Transverse colon (tissue), 4 donors: ENCODE measurements around the gene MAL. TPM values are rescaled to one million over a fixed set of nuclear protein-coding genes. Genes with fewer than 3 reads are reported as not detected.

Experiments used
- DNase-seq: peaks from one replicate; pipeline ENCODE4 v3.0.0-alpha.2; 2019
- H3K27ac ChIP-seq, 4 donors: fragments of 200-600 bp; sonication (generic); 2 replicates each; pipeline ENCODE4 v1.5.1; 2016 to 2018; ENCODE audit warnings: inconsistent platforms in 4 of 4
- H3K27me3 ChIP-seq: fragments of 200-600 bp; sonication (generic); 2 replicates; pipeline ENCODE4 v1.5.1; 2017; ENCODE audit warnings: inconsistent platforms
- H3K36me3 ChIP-seq, 4 donors: fragments of 200-600 bp; sonication (generic); 2 replicates each; pipeline ENCODE4 v1.5.1; 2017 to 2019; ENCODE audit warnings: inconsistent platforms in 4 of 4
- H3K4me1 ChIP-seq, 4 donors: fragments of 200-600 bp; sonication (generic); 2 replicates each; pipeline ENCODE4 v1.5.1; 2017 to 2020; ENCODE audit warnings: inconsistent platforms in 4 of 4
- H3K4me3 ChIP-seq, 4 donors: fragments of 200-600 bp; sonication (generic); 1 replicate in 1 of 4; 2 replicates in 3 of 4; pipeline versions ENCODE4 v1.5.1 to v1.6.1; 2017 to 2019; ENCODE audit warnings: inconsistent platforms in 4 of 4
- H3K9me3 ChIP-seq, 2 donors: fragments of 200-600 bp; sonication (generic); 2 replicates each; pipeline ENCODE4 v1.5.1; 2017 to 2019; ENCODE audit warnings: inconsistent platforms in 2 of 2
- EP300 ChIP-seq: sonication (generic); formaldehyde crosslinking; IDR thresholded peaks from one replicate; pipeline ENCODE4 v1.6.1; 2017; ENCODE audit warnings: antibody characterized with exemption, low read depth
- POLR2A ChIP-seq: fragments of 450-650 bp; IDR thresholded peaks from one replicate; pipeline ENCODE4 v1.6.1; 2016; ENCODE audit warnings: antibody characterized with exemption, mild to moderate bottlenecking, moderate library complexity
- POLR2AphosphoS5 ChIP-seq, 3 donors: sonication (generic); formaldehyde crosslinking; IDR thresholded peaks; one replicate each; pipeline ENCODE4 v1.6.1; 2016; ENCODE audit warnings: antibody characterized with exemption in 3 of 3
- WGBS, 2 donors: methylation state at CpG; one replicate each; pipeline ENCODE4 v1.1.5; 2018; ENCODE audit warnings: low coverage in 1 of 2; 5-methylcytosine and 5-hydroxymethylcytosine counted together
- in situ Hi-C, 4 donors: fragments of 200-750 bp; cut with MboI; loops; one replicate each; pipeline versions ENCODE4 v1.15.0 to v1.15.1; 2017; ENCODE audit warnings: low sequenced_read_pairs in 3 of 4, low pct_ligation_motif_present in 1 of 4, low pct_unique_long_range_greater_than_20kb in 1 of 4
- intact Hi-C: fragments of 100-400 bp; cut with DNase I; formaldehyde crosslinking; loops from one replicate; pipeline ENCODE4 v1.15.1; 2023; ENCODE audit warnings: low total_unique reads
- total RNA-seq, 4 donors: library from RNA; depleted of rRNA; stranded (reverse); fragments of >200 nt; gene quantifications; one replicate each; pipeline ENCODE4 v1.1.0, GENCODE V29; 2016
- TF ChIP-seq, protein P1 (sequence below), 5 experiments: fragments of 200-600 bp in 3 of 5; fragments of 450-650 bp in 2 of 5; sonication (generic) in 3 of 5; IDR thresholded peaks; 1 replicate in 2 of 5; 2 replicates in 3 of 5; pipeline ENCODE4 v1.5.1; 2016 to 2017; ENCODE audit warnings: antibody characterized with exemption in 5 of 5, inconsistent platforms in 3 of 5, mild to moderate bottlenecking in 2 of 5, moderate library complexity in 1 of 5

Gene MAL
- 10 to 100 TPM in 1 of 4 donors, 1 to 10 TPM in 3; 3.7 to 14.3 (median 5.1) TPM for total RNA-seq

DNA sequence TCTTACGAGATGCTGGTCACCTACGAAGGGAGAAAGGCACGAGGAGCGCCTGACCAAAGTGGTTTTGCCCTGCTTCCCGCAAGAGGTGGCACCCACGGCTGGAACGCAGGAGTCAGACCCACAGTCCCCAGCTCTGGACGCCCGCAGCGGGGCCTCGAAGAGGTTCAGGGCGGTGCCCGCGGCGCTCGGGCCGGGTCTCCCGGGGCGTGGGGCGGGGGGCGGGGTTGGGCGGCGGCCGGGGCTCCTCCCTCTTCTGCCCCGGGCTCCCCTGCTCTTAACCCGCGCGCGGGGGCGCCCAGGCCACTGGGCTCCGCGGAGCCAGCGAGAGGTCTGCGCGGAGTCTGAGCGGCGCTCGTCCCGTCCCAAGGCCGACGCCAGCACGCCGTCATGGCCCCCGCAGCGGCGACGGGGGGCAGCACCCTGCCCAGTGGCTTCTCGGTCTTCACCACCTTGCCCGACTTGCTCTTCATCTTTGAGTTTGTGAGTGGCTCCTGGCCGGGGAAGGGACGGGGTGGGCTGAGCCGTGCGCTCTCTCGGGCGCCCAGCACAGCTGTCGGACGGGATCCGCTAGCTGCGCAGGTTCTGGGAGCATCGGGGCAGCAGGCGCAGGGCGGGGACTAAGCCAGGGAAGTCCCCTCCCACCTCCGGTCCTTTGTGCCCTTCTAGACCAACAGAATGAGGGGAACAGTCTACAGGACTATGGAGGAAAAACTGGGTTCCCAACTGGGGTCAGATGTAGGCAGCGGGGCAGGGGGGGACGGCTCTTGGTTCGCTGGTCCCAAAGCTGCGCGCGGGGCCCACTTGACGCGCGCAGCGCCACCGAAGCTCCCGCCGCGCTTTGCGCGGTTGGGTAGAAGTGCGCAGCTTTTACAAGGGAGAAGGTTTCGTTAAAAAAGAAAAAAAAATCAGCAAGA is at the start of gene MAL:
TSS of gene MAL (plus strand) at position 303 of the 914 bp plus-strand sequence. CDS start at position 388, 85 bp downstream.
- peak within 1 kb of the TSS; percentile 3 to 45 (median 20) for H3K4me3 ChIP-seq
- in situ Hi-C loops = no loop called here

DNA sequence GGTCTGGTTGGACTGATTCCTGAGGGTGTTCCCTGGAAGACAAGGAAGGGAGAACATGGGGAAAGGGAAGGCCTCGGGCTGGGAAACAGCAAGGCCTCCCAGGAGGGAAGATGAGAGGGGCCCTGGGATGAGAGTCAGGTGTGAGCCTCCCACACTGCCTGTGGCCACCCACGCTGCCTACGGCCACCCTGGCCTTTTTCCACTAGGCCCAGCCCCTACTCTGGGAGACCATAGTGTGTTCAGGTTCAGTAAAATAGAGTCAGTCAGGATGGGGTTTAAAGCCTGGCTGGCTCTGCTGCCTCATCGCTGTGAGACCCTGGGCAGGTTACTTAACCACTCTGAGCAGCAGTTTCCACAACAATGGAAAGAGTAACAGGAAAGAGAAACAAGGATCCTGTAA is 47.7 kb upstream of the MAL start:
- Histone ChIP-seq H3K27ac (no peak overlapping the region), H3K9me3 (no peaks in the 10 kb centered on the region), H3K4me3 (no peak overlapping the region), H3K4me1 (no peaks in the 10 kb centered on the region), H3K36me3 (no peaks in the 10 kb centered on the region), H3K27me3 (peaks cover 13% of the 10 kb centered on the region)
- TF ChIP-seq POLR2AphosphoS5 (IDR thresholded peaks at IDR 0.05) = no peak
- no peak for TF ChIP-seq POLR2A
- TF ChIP-seq EP300 = no peak
- TF ChIP-seq, protein P1, sequence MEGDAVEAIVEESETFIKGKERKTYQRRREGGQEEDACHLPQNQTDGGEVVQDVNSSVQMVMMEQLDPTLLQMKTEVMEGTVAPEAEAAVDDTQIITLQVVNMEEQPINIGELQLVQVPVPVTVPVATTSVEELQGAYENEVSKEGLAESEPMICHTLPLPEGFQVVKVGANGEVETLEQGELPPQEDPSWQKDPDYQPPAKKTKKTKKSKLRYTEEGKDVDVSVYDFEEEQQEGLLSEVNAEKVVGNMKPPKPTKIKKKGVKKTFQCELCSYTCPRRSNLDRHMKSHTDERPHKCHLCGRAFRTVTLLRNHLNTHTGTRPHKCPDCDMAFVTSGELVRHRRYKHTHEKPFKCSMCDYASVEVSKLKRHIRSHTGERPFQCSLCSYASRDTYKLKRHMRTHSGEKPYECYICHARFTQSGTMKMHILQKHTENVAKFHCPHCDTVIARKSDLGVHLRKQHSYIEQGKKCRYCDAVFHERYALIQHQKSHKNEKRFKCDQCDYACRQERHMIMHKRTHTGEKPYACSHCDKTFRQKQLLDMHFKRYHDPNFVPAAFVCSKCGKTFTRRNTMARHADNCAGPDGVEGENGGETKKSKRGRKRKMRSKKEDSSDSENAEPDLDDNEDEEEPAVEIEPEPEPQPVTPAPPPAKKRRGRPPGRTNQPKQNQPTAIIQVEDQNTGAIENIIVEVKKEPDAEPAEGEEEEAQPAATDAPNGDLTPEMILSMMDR (IDR thresholded peaks at IDR 0.05) = no peak
- in situ Hi-C loops = no loop called here
- DNase-seq = no peak
- 65 to 83% methylated on average over 3 to 4 of the region's 4 CpGs for WGBS, 2 donors
- intact Hi-C loops = no loop called here

More for the DNA sequence above, at the start of gene MAL:
- intact Hi-C loops = no loop called here
- H3K36me3 ChIP-seq = no peaks in the 10 kb centered on the region
- no peaks in the 10 kb centered on the region for H3K9me3 ChIP-seq
- H3K27ac ChIP-seq = peak within 1 kb of the TSS; percentile 43 to 58 (median 50)
- no peak for DNase-seq
- no peak for TF ChIP-seq EP300
- peak in 1 of 3 donors; percentile 56 for TF ChIP-seq POLR2AphosphoS5 (IDR thresholded peaks at IDR 0.05)
- peaks cover 0 to 23% (median 16%) of the 10 kb centered on the region in 4 donors for H3K4me1 ChIP-seq
- peaks cover 65% of the 10 kb centered on the region for H3K27me3 ChIP-seq
- WGBS, 2 donors = 2 to 7% methylated on average over 18 to 39 of the region's 81 CpGs

DNA sequence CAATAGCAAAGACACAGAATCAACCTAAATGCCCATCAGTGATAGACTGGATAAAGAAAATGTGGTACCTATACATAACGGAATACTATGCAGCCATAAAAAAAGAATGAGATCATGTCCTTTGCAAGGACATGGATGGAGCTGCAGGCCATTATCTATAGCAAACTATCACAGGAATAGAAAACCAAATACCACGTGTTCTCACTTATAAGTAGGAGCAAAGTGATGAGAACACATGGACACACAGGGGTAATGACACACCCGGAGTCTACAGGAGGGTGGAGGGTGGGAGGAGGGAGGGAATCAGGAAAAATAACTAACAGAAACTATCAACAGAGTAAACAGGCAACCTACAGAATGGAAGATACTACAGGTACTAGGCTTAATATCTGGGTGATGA is 46.6 kb upstream of the MAL start:
- Histone ChIP-seq H3K4me1 (no peaks in the 10 kb centered on the region), H3K36me3 (no peaks in the 10 kb centered on the region), H3K9me3 (no peaks in the 10 kb centered on the region), H3K27ac (no peak overlapping the region), H3K4me3 (no peak overlapping the region), H3K27me3 (peaks cover 13% of the 10 kb centered on the region)
- 81% methylated on average over 3 of the region's 3 CpGs for WGBS, 2 donors
- DNase-seq = no peak
- TF ChIP-seq, protein P1 (IDR thresholded peaks at IDR 0.05) = no peak
- TF ChIP-seq POLR2AphosphoS5 (IDR thresholded peaks at IDR 0.05) (no peak), EP300 (no peak), POLR2A (no peak)
- in situ Hi-C loops = no loop called here
- intact Hi-C loops = no loop called here

DNA sequence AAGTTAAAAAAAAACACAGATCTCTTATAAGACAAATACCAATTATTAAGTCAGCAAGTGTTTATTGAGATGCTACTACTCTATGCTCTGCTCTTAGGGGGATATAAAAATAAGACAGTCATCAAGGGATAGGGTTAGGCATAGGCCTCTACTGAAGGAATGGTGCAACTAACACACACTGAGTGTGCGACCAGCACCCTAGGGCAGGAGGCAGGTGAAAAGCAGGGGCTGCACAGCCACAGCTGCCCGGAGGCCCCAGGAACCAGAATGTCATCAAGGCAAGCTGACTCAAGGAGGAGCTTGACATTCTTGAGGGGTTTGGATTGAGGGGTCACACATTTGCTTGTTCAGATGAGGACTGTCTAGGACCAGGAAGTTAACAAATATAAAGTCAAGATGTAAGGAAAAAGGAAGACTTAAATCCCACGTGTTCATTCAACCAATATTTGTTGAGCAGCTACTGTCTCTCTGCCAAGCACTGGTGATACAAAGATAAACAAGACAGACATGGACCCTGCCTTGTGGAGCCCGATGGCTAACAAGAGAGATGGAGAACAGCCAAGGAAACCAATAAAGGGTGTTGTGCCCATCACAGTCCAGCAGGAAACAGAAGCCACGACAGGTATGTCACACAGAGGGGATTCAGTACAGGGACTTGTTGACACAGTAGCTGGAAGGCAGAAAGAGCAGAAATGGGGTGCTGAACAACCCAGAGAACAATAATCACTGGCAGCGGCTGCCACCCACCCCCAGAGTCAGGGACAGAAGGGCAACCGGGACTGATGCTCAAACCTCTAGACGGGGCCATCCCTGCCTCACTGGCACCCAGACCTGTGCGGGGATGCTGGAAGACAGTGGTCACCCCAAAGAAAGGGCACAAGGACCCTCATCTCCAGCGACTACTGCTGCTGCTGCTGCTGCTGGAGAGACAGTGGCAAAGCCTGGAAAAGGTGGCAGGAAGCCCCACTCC is 45.8 kb upstream of the MAL start:
- TF ChIP-seq POLR2AphosphoS5 (IDR thresholded peaks at IDR 0.05) (no peak), POLR2A (no peak), EP300 (no peak)
- TF ChIP-seq, protein P1 (IDR thresholded peaks at IDR 0.05) = no peak
- no peak for DNase-seq
- no peaks in the 10 kb centered on the region for H3K4me1 ChIP-seq
- H3K27me3 ChIP-seq = peaks cover 12% of the 10 kb centered on the region
- in situ Hi-C loops = no loop called here
- no peaks in the 10 kb centered on the region for H3K9me3 ChIP-seq
- H3K36me3 ChIP-seq = no peaks in the 10 kb centered on the region
- no peak overlapping the region for H3K4me3 ChIP-seq
- no peak overlapping the region for H3K27ac ChIP-seq
- intact Hi-C loops = no loop called here
- WGBS, 2 donors = 69 to 77% methylated on average over 4 to 10 of the region's 10 CpGs
